ENCODE results near the gene INKA2. TPM values are rescaled to one million over a fixed set of nuclear protein-coding genes. Genes with fewer than 3 reads are reported as not detected.

Gene INKA2
- total RNA-seq, 1 experiment from 2014 or later, result 0.62 TPM

- Histone ChIP-seq H3K27me3 (replicated peaks; ENCODE audit: insufficient read depth, low read depth, low read length, poor library complexity) (no peaks in the 10 kb centered on the region), H3K27ac (ENCODE audit: low read depth, low read length, poor library complexity, severe bottlenecking) (no peak overlapping the region), H3K4me1 (ENCODE audit: insufficient read depth, low read length, poor library complexity, severe bottlenecking) (peaks cover 33% of the 10 kb centered on the region), H3K4me3 (ENCODE audit: low read depth, low read length, poor library complexity, severe bottlenecking) (no peak overlapping the region), H3K36me3 (ENCODE audit: insufficient read depth, low read length, poor library complexity, severe bottlenecking) (no peaks in the 10 kb centered on the region), H3K9me3 (ENCODE audit: low read depth, low read length, poor library complexity, severe bottlenecking) (no peaks in the 10 kb centered on the region)
- CTCF ChIA-PET, result no interaction called here
- POLR2A ChIA-PET (ENCODE audit: low non-redundant PET), result no interaction called here
- DNase-seq (ENCODE audit: low spot score), result no peak
- intact Hi-C loops (cut with micrococcal nuclease; ENCODE audit: unreplicated experiment), result no loop called here
- no TSS peak for BruUV-seq (replicated peaks)
- TF ChIP-seq EZH2 (IDR thresholded peaks at IDR 0.05; ENCODE audit: borderline replicate concordance, low read depth, low read length, poor library complexity, severe bottlenecking) (no peak), CTCF (conservative IDR thresholded peaks at IDR 0.05; ENCODE audit: low read depth, low read length) (no peak)
Observed at GRCh38 chr1:111731956-111732355, 7.2 kb downstream of the INKA2 start.

GRCh38 chr1:111730706-111731105 is 8.5 kb downstream of the INKA2 start:
- ChIA-PET POLR2A (ENCODE audit: low non-redundant PET) (no interaction called here), CTCF (no interaction called here)
- H3K27me3 ChIP-seq (replicated peaks; ENCODE audit: insufficient read depth, low read depth, low read length, poor library complexity), result no peaks in the 10 kb centered on the region
- no TSS peak for BruUV-seq (replicated peaks)
- TF ChIP-seq CTCF (conservative IDR thresholded peaks at IDR 0.05; ENCODE audit: low read depth, low read length) (no peak), EZH2 (IDR thresholded peaks at IDR 0.05; ENCODE audit: borderline replicate concordance, low read depth, low read length, poor library complexity, severe bottlenecking) (no peak)
- no peak overlapping the region for H3K4me3 ChIP-seq (ENCODE audit: low read depth, low read length, poor library complexity, severe bottlenecking)
- no peak for DNase-seq (ENCODE audit: low spot score)
- H3K9me3 ChIP-seq (ENCODE audit: low read depth, low read length, poor library complexity, severe bottlenecking), result no peaks in the 10 kb centered on the region
- H3K27ac ChIP-seq (ENCODE audit: low read depth, low read length, poor library complexity, severe bottlenecking), result no peak overlapping the region
- H3K36me3 ChIP-seq (ENCODE audit: insufficient read depth, low read length, poor library complexity, severe bottlenecking), result no peaks in the 10 kb centered on the region
- intact Hi-C loops (cut with micrococcal nuclease; ENCODE audit: unreplicated experiment), result no loop called here
- H3K4me1 ChIP-seq (ENCODE audit: insufficient read depth, low read length, poor library complexity, severe bottlenecking), result peaks cover 21% of the 10 kb centered on the region

- no peaks in the 10 kb centered on the region for H3K9me3 ChIP-seq (ENCODE audit: low read depth, low read length, poor library complexity, severe bottlenecking)
- H3K27ac ChIP-seq (ENCODE audit: low read depth, low read length, poor library complexity, severe bottlenecking), result no peak overlapping the region
- H3K36me3 ChIP-seq (ENCODE audit: insufficient read depth, low read length, poor library complexity, severe bottlenecking), result no peaks in the 10 kb centered on the region
- H3K4me1 ChIP-seq (ENCODE audit: insufficient read depth, low read length, poor library complexity, severe bottlenecking), result peaks cover 20% of the 10 kb centered on the region
- no TSS peak for BruUV-seq (replicated peaks)
- H3K27me3 ChIP-seq (replicated peaks; ENCODE audit: insufficient read depth, low read depth, low read length, poor library complexity), result no peaks in the 10 kb centered on the region
- no peak overlapping the region for H3K4me3 ChIP-seq (ENCODE audit: low read depth, low read length, poor library complexity, severe bottlenecking)
- intact Hi-C loops (cut with micrococcal nuclease; ENCODE audit: unreplicated experiment), result no loop called here
- ChIA-PET CTCF (no interaction called here), POLR2A (ENCODE audit: low non-redundant PET) (no interaction called here)
- TF ChIP-seq CTCF (conservative IDR thresholded peaks at IDR 0.05; ENCODE audit: low read depth, low read length) (no peak), EZH2 (IDR thresholded peaks at IDR 0.05; ENCODE audit: borderline replicate concordance, low read depth, low read length, poor library complexity, severe bottlenecking) (no peak)
- no peak for DNase-seq (ENCODE audit: low spot score)
Observed at GRCh38 chr1:111729946-111730681, 9.1 kb downstream of the INKA2 start.

All from A673 (cell line).